Lung (tissue), 12 donors: ENCODE data around the gene SLC25A36. TPM values are rescaled to one million over a fixed set of nuclear protein-coding genes. Genes with fewer than 3 reads are reported as not detected.

Experiments
- ATAC-seq: fragments of 200-7000 bp; cut with Tn5 transposase; one replicate; pipeline ENCODE4 v1.9.1; 2020; ENCODE audit warnings: moderate number of reproducible peaks; ENCODE audit not compliant: insufficient read depth, low FRiP score
- DNase-seq, 3 donors: peaks; one replicate each; pipeline ENCODE4 v3.0.0-alpha.2; 2013 to 2017
- H3K27ac ChIP-seq, 2 donors: one replicate each; pipeline ENCODE4 v1.5.1; 2013; ENCODE audit warnings: mild to moderate bottlenecking in 2 of 2, moderate library complexity in 2 of 2, control low read depth in 1 of 2, inconsistent platforms in 1 of 2, low read depth in 1 of 2, low read length in 1 of 2
- H3K27me3 ChIP-seq, 3 donors: one replicate each; pipeline ENCODE4 v1.5.1; 2013; ENCODE audit warnings: low read length in 2 of 3; ENCODE audit not compliant: control insufficient read depth in 3 of 3, insufficient read depth in 3 of 3
- H3K36me3 ChIP-seq, 4 donors: one replicate each; pipeline ENCODE4 v1.5.1; 2013; ENCODE audit warnings: low read length in 4 of 4, mild to moderate bottlenecking in 1 of 4, moderate library complexity in 1 of 4; ENCODE audit not compliant: control insufficient read depth in 4 of 4, insufficient read depth in 4 of 4
- H3K4me1 ChIP-seq, 5 donors: one replicate each; pipeline ENCODE4 v1.5.1; 2013; ENCODE audit warnings: low read length in 5 of 5, mild to moderate bottlenecking in 2 of 5, moderate library complexity in 1 of 5; ENCODE audit not compliant: control insufficient read depth in 5 of 5, insufficient read depth in 5 of 5
- H3K4me3 ChIP-seq: one replicate; pipeline ENCODE4 v1.5.1; 2013; ENCODE audit warnings: mild to moderate bottlenecking, control low read depth, moderate library complexity
- H3K9ac ChIP-seq, 2 donors: one replicate each; pipeline ENCODE4 v1.5.1; 2013; ENCODE audit warnings: low read length in 2 of 2, control low read depth in 1 of 2; ENCODE audit not compliant: insufficient read depth in 1 of 2
- H3K9me3 ChIP-seq, 4 donors: one replicate each; pipeline ENCODE4 v1.5.1; 2013; ENCODE audit warnings: low read length in 3 of 4, mild to moderate bottlenecking in 1 of 4, moderate library complexity in 1 of 4; ENCODE audit not compliant: control insufficient read depth in 4 of 4, insufficient read depth in 3 of 4
- CTCF ChIP-seq: IDR thresholded peaks from 2 replicates; pipeline ENCODE4 v1.5.1; 2012; ENCODE audit warnings: mild to moderate bottlenecking; ENCODE audit errors: control extremely low read depth, extremely low read depth
- WGBS, 2 donors: extraction: QIAGEN DNeasy Blood & Tissue Kit; methylation state at CpG; one replicate each; pipeline ENCODE4 v1.1.7; 2013; 5-methylcytosine and 5-hydroxymethylcytosine counted together
- polyA plus RNA-seq, 2 donors: library from polyadenylated mRNA; stranded (reverse); fragments of 200-250 nt; gene quantifications; one replicate each; pipeline ENCODE4 v1.2.1, GENCODE V29; 2013
- total RNA-seq, 2 donors: library from RNA; depleted of rRNA in 1 of 2; stranded (reverse); fragments of >200 nt in 1 of 2; gene quantifications; one replicate each; pipeline ENCODE4 v1.2.1, GENCODE V29; 2014 to 2021
- donor health status: control.
- donor health status: control.
- donor health status: Bipolar disorder and iron deficiency.
- donor health status: healthy.
- donor health status: DM: yes; HTN: yes; CAD: no.

Gene SLC25A36
- total and polyA plus RNA-seq, 4 donors, result 16.9 to 289 (median 55.2) TPM

GRCh38 chr3:140916603-140917002, 25.0 kb upstream of the SLC25A36 start:
- Histone ChIP-seq H3K9ac (no peak overlapping the region), H3K4me1 (peaks cover 0 to 8% (median 0%) of the 10 kb centered on the region in 5 donors), H3K36me3 (no peaks in the 10 kb centered on the region), H3K9me3 (no peaks in the 10 kb centered on the region), H3K27ac (no peak overlapping the region), H3K4me3 (no peak overlapping the region), H3K27me3 (no peaks in the 10 kb centered on the region)
- no peak for TF ChIP-seq CTCF
- ATAC-seq (no peak), DNase-seq (no peak)

GRCh38 chr3:140917772-140918171, 23.9 kb upstream of the SLC25A36 start:
- TF ChIP-seq CTCF, result no peak
- ATAC-seq (no peak), DNase-seq (no peak)
- Histone ChIP-seq H3K4me3 (no peak overlapping the region), H3K27ac (peak overlapping the region in 1 of 2 donors; percentile 57), H3K27me3 (no peaks in the 10 kb centered on the region), H3K36me3 (no peaks in the 10 kb centered on the region), H3K9ac (no peak overlapping the region), H3K9me3 (no peaks in the 10 kb centered on the region), H3K4me1 (peaks cover 0 to 5% (median 0%) of the 10 kb centered on the region in 5 donors)
- 70 to 87% methylated on average over 5 of the region's 5 CpGs for WGBS, 2 donors

GRCh38 chr3:140920029-140920428, 21.6 kb upstream of the SLC25A36 start:
- no peak for DNase-seq
- Histone ChIP-seq H3K4me1 (peaks cover 0 to 5% (median 0%) of the 10 kb centered on the region in 5 donors), H3K9ac (no peak overlapping the region), H3K36me3 (no peaks in the 10 kb centered on the region), H3K27ac (no peak overlapping the region), H3K9me3 (peaks cover 0 to 3% (median 0%) of the 10 kb centered on the region in 4 donors), H3K27me3 (no peaks in the 10 kb centered on the region), H3K4me3 (no peak overlapping the region)
- TF ChIP-seq CTCF, result no peak
- no peak for ATAC-seq
- 82 to 92% methylated on average over 2 of the region's 2 CpGs for WGBS, 2 donors

GRCh38 chr3:140922634-140923033, 19.0 kb upstream of the SLC25A36 start:
- H3K27me3 ChIP-seq, result no peaks in the 10 kb centered on the region
- no peak for ATAC-seq
- H3K27ac ChIP-seq, result no peak overlapping the region

More at GRCh38 chr3:140922634-140923033, 19.0 kb upstream of the SLC25A36 start:
- Histone ChIP-seq H3K4me1 (no peaks in the 10 kb centered on the region), H3K36me3 (no peaks in the 10 kb centered on the region), H3K9ac (no peak overlapping the region), H3K4me3 (no peak overlapping the region), H3K9me3 (peaks cover 0 to 3% (median 0%) of the 10 kb centered on the region in 4 donors)
- WGBS, 2 donors, result 40 to 43% methylated on average over 1 of the region's 1 CpG
- TF ChIP-seq CTCF, result no peak
- no peak for DNase-seq
